Skeletal muscle satellite cell (primary cell): ENCODE measurements around the gene EPHA1.
"Not testable (repeated sequence)": the region's sequence is repeated elsewhere in the genome, so short reads cannot be mapped to it uniquely, and the experiment has no call there.

ENCODE experiments used
- H3K27me3 ChIP-seq: 2 replicates; pipeline ENCODE4 v1.7.0; 2013; ENCODE audit warnings: low read length; ENCODE audit not compliant: control insufficient read depth, insufficient read depth
- H3K36me3 ChIP-seq: 2 replicates; pipeline ENCODE4 v1.7.0; 2013; ENCODE audit warnings: mild to moderate bottlenecking, control low read depth, low read length; ENCODE audit not compliant: insufficient read depth
- H3K4me1 ChIP-seq: 2 replicates; pipeline ENCODE4 v1.7.0; 2013; ENCODE audit warnings: low read length; ENCODE audit not compliant: control insufficient read depth, insufficient read depth
- H3K4me2 ChIP-seq: 2 replicates; pipeline ENCODE4 v1.7.0; 2013; ENCODE audit warnings: mild to moderate bottlenecking, low read length
- H3K4me3 ChIP-seq: 2 replicates; pipeline ENCODE4 v1.7.0; 2013; ENCODE audit warnings: low read length
- H3K9ac ChIP-seq: 2 replicates; pipeline ENCODE4 v1.7.0; 2013; ENCODE audit warnings: mild to moderate bottlenecking, low read depth, low read length, moderate library complexity
- H3K9me3 ChIP-seq: replicated peaks from 2 replicates; pipeline ENCODE4 v1.7.0; 2013; ENCODE audit warnings: mild to moderate bottlenecking, control low read depth, low read length

Gene EPHA1

DNA sequence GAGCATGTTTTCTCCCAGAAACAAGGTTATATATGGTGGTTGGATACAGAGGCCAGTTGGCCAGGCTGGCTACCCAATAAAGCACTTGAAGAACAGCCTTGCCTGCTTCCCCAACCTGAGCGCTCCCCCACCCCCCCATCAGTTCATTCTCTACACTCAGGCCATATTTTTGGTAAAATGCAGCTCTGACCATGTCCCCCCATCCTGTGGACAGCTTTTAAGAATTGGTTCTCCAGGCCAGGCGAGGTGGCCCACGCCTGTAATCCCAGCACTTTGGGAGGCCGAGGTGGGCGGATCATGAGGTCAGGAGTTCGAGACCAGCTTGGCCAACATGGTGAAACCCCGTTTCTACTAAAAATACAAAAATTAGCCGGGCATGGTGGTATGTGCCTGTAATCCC is 16.2 kb downstream of the EPHA1 start:
- H3K9ac ChIP-seq, H3K4me2 ChIP-seq, H3K27me3 ChIP-seq, H3K9me3 ChIP-seq, H3K4me3 ChIP-seq: not testable (repeated sequence)
- H3K36me3 ChIP-seq: peaks cover 50% of the 10 kb centered on the region
- peaks cover 78% of the 10 kb centered on the region for H3K4me1 ChIP-seq

- H3K36me3 ChIP-seq: peaks cover 56% of the 10 kb centered on the region
- peaks cover 84% of the 10 kb centered on the region for H3K4me1 ChIP-seq
- H3K9ac ChIP-seq: peak overlapping the region; percentile 69
- H3K9me3 ChIP-seq: no peaks in the 10 kb centered on the region
- peak overlapping the region; percentile 42 for H3K4me2 ChIP-seq
- H3K4me3 ChIP-seq: peak overlapping the region; percentile 8
- H3K27me3 ChIP-seq: no peaks in the 10 kb centered on the region
Observed at GRCh38 chr7:143391462-143392404, 16.9 kb downstream of the EPHA1 start.

GRCh38 chr7:143390773-143391317 is 17.8 kb downstream of the EPHA1 start:
- Histone ChIP-seq H3K36me3 (peaks cover 64% of the 10 kb centered on the region), H3K9me3 (no peaks in the 10 kb centered on the region), H3K4me2 (peak overlapping the region; percentile 42), H3K27me3 (no peaks in the 10 kb centered on the region), H3K4me1 (peaks cover 86% of the 10 kb centered on the region), H3K9ac (peak overlapping the region; percentile 0), H3K4me3 (no peak overlapping the region)

DNA sequence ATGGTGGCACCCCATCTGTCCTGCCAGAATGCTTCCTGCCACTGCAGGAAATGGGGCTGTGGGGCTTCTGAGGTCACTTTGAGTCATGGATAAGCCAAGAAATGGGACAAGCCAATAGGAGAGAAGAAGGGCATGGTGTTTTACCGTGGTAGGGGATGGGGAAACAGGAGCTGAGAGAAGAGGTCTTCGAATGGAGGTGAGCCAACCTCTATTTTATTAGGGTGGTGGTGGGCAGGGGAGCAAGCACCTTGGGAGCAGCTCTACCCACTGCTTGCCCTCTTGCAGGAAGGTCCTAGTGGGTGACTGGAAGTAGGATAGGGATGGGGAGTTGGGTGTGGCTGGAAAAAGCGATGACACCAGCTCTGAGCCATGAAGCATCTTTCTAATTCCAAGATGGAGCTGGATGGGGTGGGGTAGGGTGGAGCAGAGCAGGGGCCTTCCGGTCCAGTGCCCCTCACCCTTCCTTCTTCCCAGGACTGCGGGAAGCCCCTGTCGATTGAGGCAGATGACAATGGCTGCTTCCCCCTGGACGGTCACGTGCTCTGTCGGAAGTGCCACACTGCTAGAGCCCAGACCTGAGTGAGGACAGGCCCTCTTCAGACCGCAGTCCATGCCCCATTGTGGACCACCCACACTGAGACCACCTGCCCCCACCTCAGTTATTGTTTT is 18.4 kb downstream of the EPHA1 start:
- H3K9ac ChIP-seq: no peak overlapping the region
- peaks cover 85% of the 10 kb centered on the region for H3K4me1 ChIP-seq
- H3K9me3 ChIP-seq: no peaks in the 10 kb centered on the region
- peak overlapping the region; percentile 19 for H3K4me2 ChIP-seq
- H3K4me3 ChIP-seq: peak overlapping the region; percentile 6
- no peaks in the 10 kb centered on the region for H3K27me3 ChIP-seq
- H3K36me3 ChIP-seq: peaks cover 69% of the 10 kb centered on the region

GRCh38 chr7:143389316-143390103 is 19.1 kb downstream of the EPHA1 start:
- H3K36me3 ChIP-seq: peaks cover 76% of the 10 kb centered on the region
- peak overlapping the region; percentile 19 for H3K4me2 ChIP-seq
- H3K27me3 ChIP-seq: no peaks in the 10 kb centered on the region
- H3K9ac ChIP-seq: no peak overlapping the region
- peaks cover 85% of the 10 kb centered on the region for H3K4me1 ChIP-seq
- H3K4me3 ChIP-seq: no peak overlapping the region
- H3K9me3 ChIP-seq: no peaks in the 10 kb centered on the region

DNA sequence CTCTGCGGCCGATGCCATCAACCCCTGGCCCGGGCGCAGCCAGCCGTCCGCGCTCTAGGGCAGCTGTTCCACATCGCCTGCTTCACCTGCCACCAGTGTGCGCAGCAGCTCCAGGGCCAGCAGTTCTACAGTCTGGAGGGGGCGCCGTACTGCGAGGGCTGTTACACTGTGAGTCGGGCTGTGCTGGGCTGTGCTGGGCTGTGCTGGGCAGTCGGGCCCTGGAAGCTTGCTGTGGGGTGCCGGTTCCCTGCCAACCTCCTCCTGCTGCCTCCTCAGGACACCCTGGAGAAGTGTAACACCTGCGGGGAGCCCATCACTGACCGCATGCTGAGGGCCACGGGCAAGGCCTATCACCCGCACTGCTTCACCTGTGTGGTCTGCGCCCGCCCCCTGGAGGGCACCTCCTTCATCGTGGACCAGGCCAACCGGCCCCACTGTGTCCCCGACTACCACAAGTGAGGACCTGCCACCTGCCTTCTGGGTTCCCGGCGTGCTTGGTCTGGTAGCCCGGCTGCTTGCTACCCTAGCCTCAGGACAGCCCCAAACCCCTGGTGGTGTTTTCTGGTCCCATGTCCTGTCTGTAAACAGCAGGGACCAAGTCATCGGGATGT is 20.1 kb downstream of the EPHA1 start:
- Histone ChIP-seq H3K4me2 (no peak overlapping the region), H3K9me3 (no peaks in the 10 kb centered on the region), H3K4me1 (peaks cover 94% of the 10 kb centered on the region), H3K27me3 (no peaks in the 10 kb centered on the region), H3K36me3 (peaks cover 85% of the 10 kb centered on the region), H3K4me3 (no peak overlapping the region), H3K9ac (no peak overlapping the region)

DNA sequence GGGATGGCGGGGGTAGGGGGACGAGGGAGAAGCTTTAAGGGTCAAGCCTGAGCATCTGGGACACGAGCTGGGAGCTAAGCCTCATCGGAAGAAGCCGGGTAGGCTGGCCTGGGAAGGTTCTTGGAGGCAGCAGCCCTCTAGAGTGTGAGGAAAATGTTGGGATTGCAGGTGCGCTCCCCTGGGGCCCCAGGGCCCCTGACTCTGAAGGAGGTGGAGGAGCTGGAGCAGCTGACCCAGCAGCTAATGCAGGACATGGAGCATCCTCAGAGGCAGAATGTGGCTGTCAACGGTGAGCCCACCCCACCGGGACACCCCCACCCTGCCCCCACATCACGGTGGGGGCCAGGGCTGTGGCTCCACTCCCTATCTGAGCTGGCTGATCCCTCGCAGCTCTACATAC is 20.6 kb downstream of the EPHA1 start:
- H3K4me3 ChIP-seq: no peak overlapping the region
- H3K4me1 ChIP-seq: peaks cover 96% of the 10 kb centered on the region
- H3K36me3 ChIP-seq: peaks cover 89% of the 10 kb centered on the region
- H3K9me3 ChIP-seq: no peaks in the 10 kb centered on the region
- H3K27me3 ChIP-seq: no peaks in the 10 kb centered on the region
- no peak overlapping the region for H3K9ac ChIP-seq
- peak overlapping the region; percentile 89 for H3K4me2 ChIP-seq

GRCh38 chr7:143387156-143387975 is 21.3 kb downstream of the EPHA1 start:
- H3K4me2 ChIP-seq: peak overlapping the region; percentile 89
- H3K4me1 ChIP-seq: peaks cover 93% of the 10 kb centered on the region
- no peaks in the 10 kb centered on the region for H3K27me3 ChIP-seq
- H3K36me3 ChIP-seq: peaks cover 92% of the 10 kb centered on the region
- H3K9ac ChIP-seq: no peak overlapping the region
- H3K4me3 ChIP-seq: no peak overlapping the region
- no peaks in the 10 kb centered on the region for H3K9me3 ChIP-seq

GRCh38 chr7:143385891-143386781 is 22.5 kb downstream of the EPHA1 start:
- peaks cover 81% of the 10 kb centered on the region for H3K4me1 ChIP-seq
- H3K27me3 ChIP-seq: no peaks in the 10 kb centered on the region
- peak overlapping the region; percentile 89 for H3K4me2 ChIP-seq
- H3K9ac ChIP-seq: peak overlapping the region; percentile 35
- H3K36me3 ChIP-seq: peaks cover 89% of the 10 kb centered on the region
- H3K9me3 ChIP-seq: no peaks in the 10 kb centered on the region
- H3K4me3 ChIP-seq: peak overlapping the region; percentile 93
